GM23338 (cell line): ENCODE results near the gene MCC. TPM values are rescaled to one million over a fixed set of nuclear protein-coding genes. Genes with fewer than 3 reads are reported as not detected.

ENCODE experiments used
- ATAC-seq: fragments of 200-7000 bp; cut with Tn5 transposase; 3 replicates; pipeline ENCODE4 v1.9.1; 2020
- DNase-seq: peaks from one replicate; pipeline ENCODE4 v3.0.0-alpha.2; 2015; ENCODE audit warnings: low spot score
- H2AFZ ChIP-seq: fragments of 200-600 bp; sonication (generic); 2 replicates; pipeline ENCODE4 v1.8.0; 2016; ENCODE audit warnings: antibody characterized with exemption, mild to moderate bottlenecking, moderate library complexity
- H3F3A ChIP-seq: fragments of 200-600 bp; sonication (generic); replicated peaks from 2 replicates; pipeline ENCODE4 v1.8.0; 2017; ENCODE audit warnings: antibody characterized with exemption, mixed run types, low read depth
- H3K27ac ChIP-seq: fragments of 200-600 bp; sonication (generic); 2 replicates; pipeline ENCODE4 v1.6.1; 2016; ENCODE audit warnings: low read depth
- H3K27me3 ChIP-seq: fragments of 200-600 bp; sonication (generic); 2 replicates; pipeline ENCODE4 v1.8.0; 2016; ENCODE audit warnings: mild to moderate bottlenecking, mixed run types, moderate library complexity; ENCODE audit not compliant: insufficient read depth
- H3K36me3 ChIP-seq: fragments of 200-600 bp; sonication (generic); 2 replicates; pipeline ENCODE4 v1.8.0; 2016; ENCODE audit warnings: mild to moderate bottlenecking; ENCODE audit not compliant: insufficient read depth
- H3K4me1 ChIP-seq: fragments of 200-600 bp; sonication (generic); 2 replicates; pipeline ENCODE4 v1.8.0; 2016; ENCODE audit warnings: mild to moderate bottlenecking, moderate library complexity; ENCODE audit not compliant: insufficient read depth
- H3K4me2 ChIP-seq: fragments of 200-600 bp; sonication (generic); 2 replicates; pipeline ENCODE4 v1.7.1; 2017; ENCODE audit warnings: mixed run types
- H3K4me3 ChIP-seq: fragments of 200-600 bp; sonication (generic); 2 replicates; pipeline ENCODE4 v1.6.1; 2016; ENCODE audit warnings: mixed run types
- H3K79me2 ChIP-seq: fragments of 200-600 bp; sonication (generic); replicated peaks from 2 replicates; pipeline ENCODE4 v1.8.0; 2017; ENCODE audit warnings: mild to moderate bottlenecking; ENCODE audit not compliant: insufficient read depth
- H3K9me2 ChIP-seq: fragments of 200-600 bp; sonication (generic); 2 replicates; pipeline ENCODE4 v1.8.0; 2017; ENCODE audit not compliant: insufficient read depth
- H4K20me1 ChIP-seq: fragments of 200-600 bp; sonication (generic); replicated peaks from 2 replicates; pipeline ENCODE4 v1.8.0; 2017; ENCODE audit warnings: mild to moderate bottlenecking; ENCODE audit not compliant: insufficient read depth
- H3K27ac Mint-ChIP-seq: 2 replicates; pipeline ENCODE4 v1.8.0; 2020; ENCODE audit warnings: inconsistent platforms, mild to moderate bottlenecking, moderate library complexity, mixed read lengths
- H3K27me3 Mint-ChIP-seq: 3 replicates; pipeline ENCODE4 v1.8.0; 2022; ENCODE audit warnings: low read depth, mild to moderate bottlenecking, moderate library complexity, mixed read lengths, inconsistent platforms; ENCODE audit not compliant: insufficient read depth, poor library complexity
- H3K36me3 Mint-ChIP-seq: 3 replicates; pipeline ENCODE4 v1.8.0; 2021; ENCODE audit warnings: low read depth, mild to moderate bottlenecking, inconsistent platforms, moderate library complexity, mixed read lengths
- H3K4me1 Mint-ChIP-seq: 3 replicates; pipeline ENCODE4 v1.8.0; 2020; ENCODE audit warnings: mild to moderate bottlenecking, inconsistent platforms, mixed read lengths
- H3K4me3 Mint-ChIP-seq: 3 replicates; pipeline ENCODE4 v1.8.0; 2021; ENCODE audit warnings: moderate library complexity, mild to moderate bottlenecking, inconsistent platforms, mixed read lengths
- H3K9me3 Mint-ChIP-seq: 3 replicates; pipeline ENCODE4 v1.8.0; 2020; ENCODE audit warnings: moderate library complexity, mild to moderate bottlenecking, inconsistent platforms, mixed read lengths
- CREB1 ChIP-seq: fragments of 250-450 bp; sonication (Bioruptor Pico); IDR thresholded peaks from 2 replicates; pipeline ENCODE4 v1.5.0; 2020; ENCODE audit warnings: low read depth, mild to moderate bottlenecking, moderate library complexity
- CTCF ChIP-seq, 2 experiments: fragments of 200-600 bp in 1 of 2; sonication (generic) in 1 of 2; conservative IDR thresholded peaks; 2 replicates each; pipeline versions ENCODE4 v1.5.1 to v1.6.1; 2016 to 2017; ENCODE audit warnings: antibody characterized with exemption in 2 of 2, low read depth in 2 of 2, mild to moderate bottlenecking in 2 of 2, moderate library complexity in 1 of 2
- ETS1 ChIP-seq: IDR thresholded peaks from 2 replicates; pipeline ENCODE4 v1.6.1; 2016; ENCODE audit warnings: antibody characterized with exemption
- EZH2 ChIP-seq: fragments of 200-600 bp; sonication (generic); IDR thresholded peaks from one replicate; pipeline ENCODE4 v1.8.0; 2017; ENCODE audit warnings: antibody characterized with exemption, mild to moderate bottlenecking, low read depth; ENCODE audit not compliant: unreplicated experiment
- EZH2phosphoT487 ChIP-seq: fragments of 200-600 bp; sonication (generic); IDR thresholded peaks from one replicate; pipeline ENCODE4 v1.8.1; 2018; ENCODE audit warnings: antibody characterized with exemption; ENCODE audit not compliant: unreplicated experiment
- JUNB ChIP-seq: IDR thresholded peaks from one replicate; pipeline ENCODE4 v1.6.1; 2016; ENCODE audit warnings: antibody characterized with exemption; ENCODE audit not compliant: unreplicated experiment
- NANOG ChIP-seq: IDR thresholded peaks from 2 replicates; pipeline ENCODE4 v1.6.1; 2016; ENCODE audit warnings: antibody characterized with exemption, borderline replicate concordance
- POLR2AphosphoS5 ChIP-seq: IDR thresholded peaks from 2 replicates; pipeline ENCODE4 v1.6.1; 2016; ENCODE audit warnings: antibody characterized with exemption, low read depth
- REST ChIP-seq: IDR thresholded peaks from one replicate; pipeline ENCODE4 v1.6.1; 2018; ENCODE audit warnings: antibody characterized with exemption; ENCODE audit not compliant: unreplicated experiment
- STAT1 ChIP-seq: IDR thresholded peaks from one replicate; pipeline ENCODE4 v1.6.1; 2016; ENCODE audit warnings: antibody characterized with exemption; ENCODE audit not compliant: unreplicated experiment
- ZNF114 ChIP-seq: fragments of 250-450 bp; sonication (Bioruptor Pico); IDR thresholded peaks from 2 replicates; pipeline ENCODE4 v1.5.0; 2020; ENCODE audit warnings: mild to moderate bottlenecking, moderate library complexity
- ZNF331 ChIP-seq: fragments of 250-450 bp; sonication (Bioruptor Pico); IDR thresholded peaks from 2 replicates; pipeline ENCODE4 v1.5.0; 2020; ENCODE audit warnings: low read depth, mild to moderate bottlenecking, moderate library complexity
- ZNF462 ChIP-seq: fragments of 250-450 bp; sonication (Bioruptor Pico); IDR thresholded peaks from 2 replicates; pipeline ENCODE4 v1.5.0; 2020; ENCODE audit warnings: mild to moderate bottlenecking, moderate library complexity
- polyA plus RNA-seq: library from polyadenylated mRNA; unstranded; fragments of >200 nt; fragmentation: Nextera tagmentation; extraction: Ambion mirVana; gene quantifications from 2 replicates; pipeline ENCODE4 v1.2.1, GENCODE V29; 2016
- total RNA-seq: library from RNA; depleted of rRNA; stranded (reverse); fragments of >200 nt; shearing (Covaris generic); gene quantifications from 2 replicates; pipeline ENCODE4 v1.2.3, GENCODE V29; 2014

Gene MCC
- total and polyA plus RNA-seq, 2 experiments from 2014 or later, result 3.8 to 10.1 TPM

GRCh38 chr5:113194591-113194990, 293.7 kb downstream of the MCC start:
- no peaks in the 10 kb centered on the region for H4K20me1 ChIP-seq
- no peak overlapping the region for H3K4me2 ChIP-seq
- peaks cover 23% of the 10 kb centered on the region for H3K36me3 Mint-ChIP-seq
- H3K27ac Mint-ChIP-seq, result no peak overlapping the region
- H3K4me3 ChIP-seq, result no peak overlapping the region
- H3K36me3 ChIP-seq, result no peaks in the 10 kb centered on the region
- ATAC-seq (no peak), DNase-seq (no peak)
- peaks cover 7% of the 10 kb centered on the region for H3K9me3 Mint-ChIP-seq
- no peaks in the 10 kb centered on the region for H3F3A ChIP-seq
- no peaks in the 10 kb centered on the region for H3K79me2 ChIP-seq
- no peaks in the 10 kb centered on the region for H3K27me3 ChIP-seq
- peaks cover 10% of the 10 kb centered on the region; the same call in 1 of the 2 replicates for H3K9me2 ChIP-seq
- no peak overlapping the region for H3K27ac ChIP-seq
- H3K4me3 Mint-ChIP-seq, result no peak overlapping the region
- H3K4me1 ChIP-seq, result peaks cover 4% of the 10 kb centered on the region; the same call in 1 of the 2 replicates
- no peak for TF ChIP-seq ZNF114 (CRISPR knock-in tag)
- TF ChIP-seq REST, result no peak
- no peak for TF ChIP-seq STAT1
- TF ChIP-seq JUNB, result no peak
- no peak for TF ChIP-seq EZH2phosphoT487
- TF ChIP-seq POLR2AphosphoS5, result no peak
- no peak for TF ChIP-seq NANOG
- TF ChIP-seq ETS1, result no peak
- no peak for TF ChIP-seq CREB1 (CRISPR knock-in tag)
- no peak for TF ChIP-seq CTCF (conservative IDR thresholded peaks at IDR 0.05; ENCODE audit: low read depth in 2 of 2)
- TF ChIP-seq ZNF462 (CRISPR knock-in tag), result no peak
- no peak for TF ChIP-seq ZNF331 (CRISPR knock-in tag)
- no peak for TF ChIP-seq EZH2
- peaks cover 12% of the 10 kb centered on the region for H3K4me1 Mint-ChIP-seq
- H3K27me3 Mint-ChIP-seq, result peaks cover 6% of the 10 kb centered on the region
- H2AFZ ChIP-seq, result no peak overlapping the region
